HG02642 (cell line): Measurements from ENCODE around the gene MT3.

Source experiments
- ATAC-seq: cut with Tn5 transposase; IDR thresholded peaks from one replicate; pipeline ENCODE4 v1.9.1; 2021; ENCODE audit warnings: mild to moderate bottlenecking; ENCODE audit not compliant: unreplicated experiment, poor library complexity

Gene MT3

DNA sequence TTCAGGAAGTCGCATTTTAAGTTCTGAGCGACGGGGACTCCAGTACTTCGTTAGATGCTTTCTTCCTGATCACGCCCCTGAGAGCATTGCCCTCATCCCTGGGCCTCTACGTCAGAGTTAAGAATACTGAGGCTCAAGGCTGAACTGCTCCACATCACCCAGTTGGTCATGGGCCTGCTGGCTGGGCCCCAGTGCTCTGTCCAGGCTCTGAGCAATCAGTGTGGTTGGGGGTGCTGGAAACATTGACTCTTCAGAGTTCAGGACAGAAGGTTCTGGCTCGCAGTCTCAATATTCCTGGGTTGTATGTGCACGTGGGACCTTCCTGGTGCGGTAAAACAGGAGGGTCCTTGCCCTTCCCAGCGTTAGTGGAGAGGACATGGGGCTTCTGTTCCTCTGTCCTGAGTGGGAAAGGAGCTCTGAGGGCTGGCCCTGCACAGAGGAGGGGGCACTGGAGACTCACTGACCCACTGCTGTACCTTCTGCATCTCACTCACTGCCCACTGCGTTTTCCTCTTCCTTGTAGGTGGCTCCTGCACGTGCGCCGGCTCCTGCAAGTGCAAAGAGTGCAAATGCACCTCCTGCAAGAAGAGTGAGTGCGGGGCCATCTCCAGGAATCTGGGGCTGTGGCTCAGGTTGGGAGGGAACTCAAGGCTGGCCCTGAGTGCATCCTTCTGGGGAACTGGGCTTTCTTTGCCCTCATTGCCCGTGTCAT is 36.8 kb downstream of the MT3 start:
- ATAC-seq = peak; percentile 5

DNA sequence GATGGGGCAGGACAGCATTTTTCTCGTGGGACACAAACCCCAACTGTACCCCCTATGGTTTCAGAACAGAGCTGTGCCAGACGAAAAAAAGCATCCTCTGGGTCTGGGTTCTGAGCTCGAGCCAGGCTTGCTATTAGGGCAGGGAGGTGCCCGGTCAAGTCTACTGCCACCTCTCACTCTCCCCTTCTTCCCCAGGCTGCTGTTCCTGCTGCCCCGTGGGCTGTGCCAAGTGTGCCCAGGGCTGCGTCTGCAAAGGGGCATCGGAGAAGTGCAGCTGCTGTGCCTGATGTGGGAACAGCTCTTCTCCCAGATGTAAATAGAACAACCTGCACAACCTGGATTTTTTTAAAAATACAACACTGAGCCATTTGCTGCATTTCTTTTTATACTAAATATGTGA is 37.4 kb downstream of the MT3 start:
- no peak for ATAC-seq

DNA sequence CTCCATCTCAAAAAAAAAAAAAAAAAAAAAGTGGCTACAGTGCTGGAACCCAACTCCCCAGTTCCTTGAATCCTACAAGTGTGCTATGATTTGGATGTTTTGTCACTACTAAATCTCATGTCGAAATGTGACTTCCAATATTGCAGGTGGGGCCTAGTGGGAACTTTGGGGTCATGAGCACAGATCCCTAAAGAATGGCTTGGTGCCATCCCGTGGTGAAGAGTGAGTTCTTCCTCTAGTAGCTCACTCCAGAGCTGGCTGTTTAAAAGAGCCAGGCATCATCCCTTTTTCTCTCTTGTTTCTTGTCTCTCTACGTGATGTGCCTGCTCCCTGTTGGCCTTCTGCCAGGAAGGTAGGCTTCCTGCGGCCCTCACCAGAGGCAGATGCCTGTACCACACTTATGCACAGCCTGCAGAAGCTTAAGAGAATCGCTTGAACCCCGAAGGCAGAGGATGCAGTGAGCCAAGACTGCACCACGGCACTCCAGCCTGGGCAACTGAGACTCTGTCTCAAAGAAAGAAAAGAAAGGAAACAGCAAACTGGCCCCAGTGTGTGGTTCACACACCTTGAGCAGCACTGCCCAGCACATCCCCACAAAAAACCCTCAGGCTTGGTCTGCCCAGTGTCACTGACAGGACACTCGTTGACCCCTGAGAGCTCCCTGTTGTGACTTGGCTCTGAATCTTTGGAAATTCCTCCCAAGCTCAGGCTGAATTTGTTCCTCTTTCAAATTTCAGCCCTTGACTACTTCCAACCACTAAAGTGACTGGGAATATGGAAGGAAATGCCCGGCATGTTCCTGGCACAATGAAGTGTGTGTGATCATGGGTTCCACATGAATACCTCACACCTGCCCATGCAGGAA is 39.4 kb downstream of the MT3 start:
- ATAC-seq = no peak

DNA sequence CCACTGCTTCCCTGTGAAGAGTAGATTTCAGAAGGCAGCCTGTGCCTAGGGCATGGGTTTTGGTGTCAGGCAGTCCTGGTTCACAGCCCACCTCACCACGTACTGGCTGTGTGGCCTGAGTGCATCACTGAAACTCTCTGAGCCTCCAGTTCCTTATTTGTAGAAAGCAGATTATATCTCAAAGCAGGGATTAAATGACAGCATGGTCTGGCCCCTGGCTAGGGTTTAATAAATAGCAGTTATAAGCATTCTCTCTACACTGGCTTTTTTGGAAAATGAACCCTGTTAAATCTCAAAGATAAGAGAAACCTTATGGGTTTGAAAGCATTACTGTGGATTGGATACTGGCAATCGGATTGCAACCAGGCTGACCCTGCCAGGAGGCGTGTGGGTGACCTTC is 40.2 kb downstream of the MT3 start:
- ATAC-seq = no peak

DNA sequence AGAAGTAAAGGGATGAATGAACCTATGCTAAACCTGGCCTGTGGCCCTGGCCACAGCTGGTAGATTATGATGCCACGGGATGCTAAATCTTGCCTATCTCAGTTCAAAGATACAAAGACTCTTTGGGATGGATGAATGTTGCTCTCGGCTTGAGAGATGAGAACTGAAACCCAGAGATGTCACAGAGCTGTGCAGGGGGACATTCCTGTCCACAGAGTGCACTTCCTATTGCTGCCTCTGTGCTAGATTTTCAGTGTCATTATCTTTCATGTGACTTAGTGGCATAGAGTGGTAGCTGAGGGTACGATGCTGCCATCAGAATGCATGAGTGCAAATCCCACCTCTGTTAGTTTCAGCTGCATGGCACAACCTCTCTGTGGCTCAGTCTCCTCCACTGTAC is 40.8 kb downstream of the MT3 start:
- peak; percentile 80 for ATAC-seq

DNA sequence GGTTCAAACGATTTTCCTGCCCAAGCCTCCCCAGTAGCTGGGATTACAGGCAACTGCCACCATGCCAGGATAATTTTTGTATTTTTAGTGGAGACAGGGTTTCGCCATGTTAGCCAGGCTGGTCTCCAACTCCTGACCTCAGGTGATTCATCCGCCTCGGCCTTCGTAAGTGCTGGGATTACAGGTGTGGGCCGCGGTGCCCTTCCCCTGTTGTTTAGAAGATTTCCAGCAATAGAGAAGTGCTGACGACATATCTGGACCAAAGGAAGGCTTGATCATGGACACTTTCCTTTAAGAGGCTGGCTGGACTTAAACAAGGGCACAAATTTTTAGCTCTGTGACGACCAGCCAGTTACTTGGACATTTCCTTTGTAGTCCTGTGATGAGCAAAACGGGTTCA is 41.9 kb downstream of the MT3 start:
- ATAC-seq = no peak

DNA sequence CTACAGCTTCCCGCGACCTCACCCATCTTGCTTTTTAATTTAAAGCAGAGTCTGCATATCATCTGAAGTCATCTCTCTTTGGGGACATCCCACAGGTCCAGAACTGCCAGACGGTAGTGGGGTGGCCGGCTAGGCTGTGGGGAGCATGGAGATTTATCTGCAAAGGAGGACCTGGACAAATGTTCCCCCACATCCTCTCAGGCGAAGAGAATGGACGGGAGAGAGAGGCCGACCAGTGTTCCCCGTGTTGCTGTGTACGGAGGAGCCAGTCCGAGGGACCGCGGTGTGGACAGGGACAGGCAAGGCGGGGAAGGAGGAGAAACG is 42.5 kb downstream of the MT3 start:
- no peak for ATAC-seq

DNA sequence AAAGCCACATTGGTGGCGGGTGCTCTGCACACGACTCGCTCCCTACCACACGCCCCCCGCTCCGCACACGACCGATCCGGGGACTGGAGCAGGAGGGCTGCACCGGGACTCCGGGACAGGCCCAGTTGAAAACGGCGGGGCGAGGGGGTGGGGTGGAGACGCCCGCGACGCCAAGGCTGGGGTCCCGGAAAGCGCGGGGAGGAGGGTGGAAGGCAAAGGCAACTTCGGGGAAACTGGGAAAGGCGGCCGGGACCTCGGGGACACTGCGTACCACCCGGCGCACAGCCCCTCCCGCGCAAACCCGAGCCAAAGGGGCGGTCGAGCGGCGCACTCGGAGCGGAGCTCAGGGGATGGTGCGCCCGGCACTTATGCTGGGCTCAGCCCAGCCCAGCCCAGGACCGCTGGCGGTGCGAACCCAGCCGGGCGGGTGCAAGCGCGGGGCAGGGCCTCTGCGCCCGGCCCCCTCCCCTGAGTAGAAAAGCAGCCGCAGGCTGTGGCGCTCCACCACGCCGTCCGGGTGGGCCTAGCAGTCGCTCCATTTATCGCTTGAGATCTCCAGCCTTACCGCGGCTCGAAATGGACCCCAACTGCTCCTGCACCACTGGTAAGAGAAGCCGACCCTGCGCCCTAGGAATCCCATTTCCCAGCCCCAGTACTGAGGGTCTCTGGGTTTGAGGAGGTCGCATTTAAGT is 43.0 kb downstream of the MT3 start, which contains the start of gene MT1M:
TSS of gene MT1M (plus strand) at position 504 of the 692 bp plus-strand sequence. CDS start at position 577, 73 bp downstream.
- ATAC-seq = no peak

DNA sequence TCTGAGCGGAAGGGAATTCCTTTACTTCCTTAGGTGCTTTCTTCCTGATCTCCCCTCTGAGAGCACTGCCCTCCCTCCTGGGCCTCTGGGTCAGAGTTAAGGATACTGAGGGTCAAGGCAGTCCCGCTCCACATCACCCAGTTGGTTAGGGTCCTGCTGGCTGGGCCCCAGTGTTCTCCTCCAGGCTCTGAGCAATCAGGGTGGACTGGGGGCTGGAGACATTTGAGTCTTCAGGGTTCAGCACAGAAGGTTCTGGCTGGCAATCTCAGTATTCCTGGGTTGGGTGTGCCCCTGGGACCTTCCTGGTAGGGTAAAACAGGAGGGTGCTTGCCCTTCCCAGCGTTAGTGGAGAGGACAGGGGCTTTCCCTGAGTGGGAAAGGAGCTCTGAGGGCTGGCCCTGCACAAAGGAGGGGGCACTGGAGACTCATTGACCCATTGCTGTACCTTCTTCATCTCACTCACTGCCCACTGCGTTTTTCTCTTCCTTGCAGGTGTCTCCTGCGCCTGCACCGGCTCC is 43.6 kb downstream of the MT3 start:
- ATAC-seq = no peak

DNA sequence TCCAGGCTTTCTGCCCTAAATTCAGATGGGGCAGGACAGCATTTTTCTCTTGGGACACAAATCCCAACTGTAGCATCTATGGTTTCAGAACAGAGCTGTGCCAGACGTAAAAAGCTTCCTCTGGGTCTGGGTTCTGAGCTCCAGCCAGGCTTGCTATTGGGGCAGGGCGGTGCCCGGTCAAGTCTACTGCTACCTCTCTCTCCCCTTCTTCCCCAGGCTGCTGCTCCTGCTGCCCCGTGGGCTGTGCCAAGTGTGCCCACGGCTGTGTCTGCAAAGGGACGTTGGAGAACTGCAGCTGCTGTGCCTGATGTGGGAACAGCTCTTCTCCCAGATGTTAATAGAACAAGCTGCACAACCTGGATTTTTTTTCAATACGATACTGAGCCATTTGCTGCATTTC is 44.2 kb downstream of the MT3 start:
- ATAC-seq = no peak

DNA sequence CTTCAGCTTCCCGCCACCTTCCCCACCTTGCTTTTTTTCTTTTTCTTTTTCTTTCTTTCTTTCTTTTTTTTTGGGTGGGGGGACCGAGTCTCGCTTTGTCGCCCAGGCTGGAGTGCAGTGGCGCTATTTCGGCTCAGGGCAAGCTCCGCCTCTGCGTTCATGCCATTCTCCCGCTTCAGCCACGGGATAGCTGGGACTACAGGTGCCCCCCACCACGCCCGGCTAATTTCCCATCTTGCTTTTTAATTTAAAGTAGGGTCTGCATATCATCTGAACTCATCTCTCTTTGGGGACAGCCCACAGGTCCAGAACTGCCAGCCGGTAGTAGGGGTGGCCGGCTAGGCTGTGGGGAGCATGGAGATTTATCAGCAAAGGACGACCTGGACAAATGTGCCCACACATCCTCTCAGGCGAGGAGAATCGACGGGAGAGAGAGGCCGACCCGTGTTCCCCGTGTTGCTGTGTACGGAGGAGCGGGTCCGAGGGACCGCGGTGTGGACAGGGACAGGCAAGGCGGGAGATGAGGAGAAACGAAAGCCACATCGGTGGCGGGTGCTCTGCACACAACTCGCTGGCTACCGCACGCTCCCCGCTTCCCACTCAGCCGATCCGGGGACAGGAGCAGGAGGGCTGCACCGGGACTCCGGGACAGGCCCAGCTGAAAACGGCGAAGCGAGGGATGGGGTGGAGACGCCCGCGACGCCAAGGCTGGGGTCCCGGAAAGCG is 45.5 kb downstream of the MT3 start:
- ATAC-seq = no peak

DNA sequence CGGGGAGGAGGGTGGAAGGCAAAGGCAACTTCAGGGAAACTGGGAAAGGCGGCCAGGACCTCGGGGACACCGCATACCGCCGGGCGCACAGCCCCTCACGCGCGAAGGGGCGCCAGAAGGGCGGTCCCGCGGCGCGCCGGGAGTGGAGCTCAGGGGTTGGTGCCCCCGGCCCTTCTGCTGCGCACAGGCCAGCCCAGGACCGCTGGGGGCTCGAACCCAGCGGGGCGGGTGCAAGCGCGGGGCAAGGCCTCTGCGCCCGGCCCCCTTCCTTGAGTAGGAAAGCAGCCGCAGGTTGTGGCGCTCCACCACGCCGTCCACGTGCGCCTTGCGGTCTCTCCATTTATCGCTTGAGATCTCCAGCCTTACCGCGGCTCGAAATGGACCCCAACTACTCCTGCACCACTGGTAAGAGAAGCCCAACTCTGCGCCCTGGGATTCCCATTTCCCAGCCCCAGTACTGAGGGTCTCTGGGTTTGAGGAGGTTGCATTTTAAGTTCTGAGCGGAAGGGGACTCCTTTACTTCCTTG is 46.2 kb downstream of the MT3 start:
- ATAC-seq = no peak

DNA sequence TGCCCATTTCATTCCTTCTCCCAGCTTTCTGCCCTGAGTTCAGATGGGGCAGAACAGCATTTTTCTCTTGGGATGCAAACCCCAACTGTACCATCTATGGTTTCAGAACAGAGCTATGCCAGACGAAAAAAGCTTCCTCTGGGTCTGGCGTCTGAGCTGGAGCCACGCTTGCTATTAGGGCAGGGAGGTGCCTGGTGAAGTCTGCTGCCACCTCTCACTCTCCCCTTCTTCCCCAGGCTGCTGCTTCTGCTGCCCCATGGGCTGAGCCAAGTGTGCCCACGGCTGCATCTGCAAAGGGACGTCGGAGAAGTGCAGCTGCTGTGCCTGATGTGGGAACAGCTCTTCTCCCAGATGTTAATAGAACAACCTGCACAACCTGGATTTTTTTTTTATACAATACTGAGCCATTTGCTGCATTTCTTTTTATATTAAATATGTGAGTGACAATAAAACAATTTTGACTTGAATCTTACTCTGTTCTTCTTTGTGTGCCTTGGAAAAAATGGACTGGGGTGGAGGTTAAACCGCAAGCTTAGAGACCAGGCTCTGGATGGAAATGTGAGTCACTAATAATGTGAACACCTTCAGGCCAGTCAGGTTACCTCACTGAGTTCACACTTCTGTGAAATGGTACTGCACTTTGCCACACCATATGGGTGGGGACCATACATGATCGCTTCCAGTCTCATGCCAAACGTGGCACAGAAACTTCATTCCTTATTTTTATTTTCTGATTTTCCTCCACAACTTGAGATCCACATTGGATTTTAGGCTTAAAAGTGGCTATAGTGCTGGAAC is 47.5 kb downstream of the MT3 start:
- ATAC-seq = no peak

DNA sequence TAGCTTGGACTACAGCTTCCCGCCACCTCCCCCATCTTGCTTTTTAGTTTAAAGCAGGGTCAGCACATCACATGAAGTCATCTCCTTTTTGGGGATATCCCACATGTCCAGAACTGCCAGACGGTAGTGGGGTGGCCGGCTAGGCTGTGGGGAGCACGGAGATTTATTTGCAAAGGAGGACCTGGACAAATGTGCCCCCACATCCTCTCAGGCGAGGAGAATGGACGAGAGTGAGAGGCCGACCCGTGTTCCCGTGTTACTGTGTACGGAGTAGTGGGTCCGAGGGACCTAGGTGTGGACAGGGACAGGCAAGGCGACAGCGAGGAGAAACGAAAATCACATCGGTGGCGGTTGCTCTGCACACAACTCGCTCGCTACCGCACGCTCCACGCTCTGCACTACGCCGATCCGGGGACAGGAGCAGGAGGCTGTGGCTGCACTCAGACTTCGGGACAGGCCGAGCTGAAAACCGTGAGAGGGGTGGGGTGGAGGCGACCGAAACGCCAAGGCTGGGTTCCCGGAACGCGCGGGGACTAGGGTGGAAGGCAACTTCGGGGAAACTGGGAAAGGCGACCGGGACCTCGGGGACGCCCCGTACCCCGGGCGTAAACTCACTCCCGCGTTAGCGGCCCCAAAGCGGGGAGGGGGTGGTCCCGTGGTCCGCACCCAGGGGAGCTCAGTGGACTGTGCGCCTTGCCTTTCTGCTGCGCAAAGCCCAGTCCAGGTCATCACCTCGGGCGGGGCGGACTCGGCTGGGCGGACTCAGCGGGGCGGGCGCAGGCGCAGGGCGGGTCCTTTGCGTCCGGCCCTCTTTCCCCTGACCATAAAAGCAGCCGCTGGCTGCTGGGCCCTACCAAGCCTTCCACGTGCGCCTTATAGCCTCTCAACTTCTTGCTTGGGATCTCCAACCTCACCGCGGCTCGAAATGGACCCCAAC is 48.8 kb downstream of the MT3 start, which contains the start of gene MT1A:
TSS of gene MT1A (plus strand) at position 853 of the 937 bp plus-strand sequence. CDS start at position 926, 73 bp downstream.
- ATAC-seq = no peak

DNA sequence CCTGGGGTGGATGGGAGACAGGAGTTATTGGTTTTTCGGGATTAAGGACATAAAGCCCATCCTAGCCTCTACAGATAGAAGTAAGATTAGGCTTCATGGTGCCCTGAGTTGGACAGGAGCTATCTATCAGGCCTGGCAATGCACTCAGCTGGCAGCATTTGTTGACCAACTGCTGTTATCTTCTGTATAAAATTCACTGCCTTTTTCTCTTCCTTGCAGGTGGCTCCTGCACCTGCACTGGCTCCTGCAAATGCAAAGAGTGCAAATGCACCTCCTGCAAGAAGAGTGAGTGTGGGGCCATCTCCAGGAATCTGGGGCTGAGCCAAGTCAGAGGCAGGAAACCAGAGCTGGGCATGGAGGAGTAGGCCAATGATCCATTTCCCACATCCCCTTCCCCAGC is 49.7 kb downstream of the MT3 start:
- ATAC-seq = no peak

DNA sequence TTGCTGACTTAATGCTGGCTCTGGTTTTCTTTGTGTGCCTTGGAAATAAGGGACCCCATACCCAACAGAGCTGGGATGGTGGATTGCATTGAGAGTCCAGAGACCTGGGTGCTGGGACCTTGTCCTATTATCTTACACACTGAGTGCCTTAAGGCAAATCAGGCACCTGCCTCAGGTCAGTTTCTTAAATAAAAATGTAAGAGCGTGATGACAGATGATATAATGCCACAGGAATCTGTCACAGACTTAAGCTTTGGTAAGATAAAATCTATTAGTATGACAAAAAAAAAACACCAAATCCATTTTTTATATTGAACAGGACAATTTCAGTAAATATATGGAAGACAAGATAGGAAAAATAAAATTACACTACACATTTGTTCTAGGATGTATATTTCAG is 50.7 kb downstream of the MT3 start:
- no peak for ATAC-seq
